Measurements from ENCODE around the gene KIF22.
A peak's percentile ranks its signal among the peaks of the same experiment; 100 is the strongest.
"Not testable (repeated sequence)": the region's sequence is repeated elsewhere in the genome, so short reads cannot be mapped to it uniquely, and the experiment has no call there.

Gene KIF22

DNA sequence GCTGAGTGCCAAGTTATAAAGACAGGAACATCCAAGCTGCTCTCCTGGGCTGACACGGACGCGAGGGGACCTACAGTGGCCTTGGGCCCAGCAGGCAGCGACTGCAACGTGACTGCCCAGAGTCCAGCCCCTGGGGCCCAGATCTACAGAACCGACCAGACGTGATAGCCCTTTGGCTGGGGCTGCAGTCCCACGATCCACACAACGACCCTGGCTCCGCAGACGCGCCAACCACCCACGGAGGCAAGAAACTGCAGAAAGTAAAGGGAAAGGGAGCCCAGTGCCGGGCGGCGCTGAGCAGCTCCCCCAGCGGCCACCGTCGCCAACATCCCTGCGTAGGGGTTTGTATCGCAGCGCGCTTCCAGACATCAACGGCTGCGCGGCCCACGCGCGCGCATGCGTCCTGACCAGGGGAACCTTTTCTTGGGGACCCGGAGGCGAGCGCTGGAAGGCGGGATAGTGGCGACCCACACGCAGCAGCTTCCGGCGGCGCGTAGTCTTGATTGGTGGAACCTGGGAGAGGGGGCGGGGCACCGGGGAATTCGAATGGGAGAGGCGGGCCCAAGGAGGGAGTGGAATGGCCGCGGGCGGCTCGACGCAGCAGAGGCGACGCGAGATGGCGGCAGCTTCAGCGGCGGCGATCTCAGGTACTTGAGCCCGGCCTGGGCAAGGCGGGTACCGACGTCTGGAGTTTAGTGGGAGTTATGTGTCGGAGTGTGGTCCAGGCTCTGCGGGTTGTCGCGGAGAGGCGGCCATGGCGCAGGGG lies at the start of gene KIF22:
KIF22 (plus strand) TSS at position 569 of the 766 bp plus-strand sequence; CDS start at position 578, 9 bp downstream.
- peak; percentile 99 for DNase-seq

DNA sequence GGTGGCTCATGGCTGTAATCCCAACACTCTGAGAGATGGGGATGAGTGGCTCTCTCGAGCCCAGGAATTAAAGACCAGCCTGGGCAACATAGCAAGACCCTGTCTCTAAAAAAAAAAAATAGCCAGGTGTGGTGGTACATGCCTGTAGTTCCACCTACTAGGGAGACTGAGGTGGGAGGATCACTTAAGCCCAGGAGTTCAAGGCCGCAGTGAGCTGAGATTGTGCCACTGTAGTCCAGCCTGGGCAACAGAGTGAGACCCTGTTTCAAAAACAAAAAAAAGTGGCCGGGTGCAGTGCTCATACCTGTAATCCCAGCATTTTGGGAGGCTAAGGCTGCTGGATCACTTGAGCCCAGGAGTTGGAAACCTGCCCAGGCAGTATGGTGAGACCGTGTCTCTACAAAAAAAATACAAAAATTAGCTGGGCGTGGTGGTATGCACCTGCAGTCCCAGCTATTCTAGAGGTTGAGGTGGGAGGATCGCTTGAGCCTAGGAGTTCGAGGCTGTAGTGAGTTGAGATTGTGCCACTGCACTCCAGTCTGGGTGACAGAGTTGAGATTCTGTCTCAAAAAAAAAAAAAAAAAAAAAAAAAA lies 47.8 kb upstream of the KIF22 start:
- no peak for DNase-seq

DNA sequence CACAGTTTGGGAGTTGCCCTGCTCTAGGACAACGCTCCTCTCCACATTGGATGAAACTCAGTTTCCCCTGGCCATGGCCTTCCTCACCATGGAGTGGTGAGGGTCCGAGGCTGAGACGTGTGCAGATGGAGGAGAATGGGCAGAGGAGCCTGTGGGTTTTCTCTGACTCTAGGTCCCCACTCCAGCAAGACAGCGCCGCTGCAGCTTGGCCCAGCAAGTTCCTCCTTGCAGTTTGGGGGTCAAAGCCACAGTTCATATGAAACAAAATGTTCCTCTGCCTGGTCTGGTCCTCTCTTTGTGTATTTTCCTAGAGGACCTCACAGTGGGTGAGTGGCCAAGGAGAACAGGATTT lies 47.1 kb upstream of the KIF22 start:
- DNase-seq, result no peak

DNA sequence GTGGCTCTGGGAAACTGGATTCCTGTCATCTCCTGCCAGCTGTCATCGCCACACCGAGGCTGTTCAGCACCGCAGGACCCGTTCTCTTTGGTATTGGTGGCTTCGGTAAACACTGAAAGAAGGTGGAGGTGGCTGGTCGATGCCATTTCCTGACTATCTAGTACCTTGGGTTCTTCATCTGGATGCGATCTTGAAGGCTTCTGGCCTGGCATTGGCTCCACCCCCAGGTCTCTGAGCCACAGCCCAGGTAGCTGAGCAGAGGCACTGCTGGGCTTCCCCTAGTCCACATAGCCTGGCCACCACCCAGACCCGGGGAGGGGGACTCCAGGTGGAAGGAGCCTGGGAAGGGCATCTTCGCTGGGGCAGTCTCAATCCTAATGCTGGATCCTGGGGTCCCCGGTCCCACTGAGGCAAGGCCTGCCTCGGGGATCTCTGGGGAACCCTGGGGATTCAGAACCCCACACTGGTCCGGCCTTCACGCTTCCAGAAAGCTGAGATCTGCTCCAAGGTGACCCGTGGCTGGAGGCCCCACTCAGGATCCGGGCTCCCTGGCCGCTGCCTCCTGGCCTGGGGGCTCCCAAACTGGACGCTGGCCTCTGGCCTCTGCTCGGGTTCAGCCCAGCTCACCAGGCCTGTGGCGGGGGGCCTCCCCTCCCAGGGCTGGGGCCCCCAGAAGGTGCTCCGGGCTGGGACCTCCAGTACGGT lies 46.6 kb upstream of the KIF22 start:
- peak; percentile 54 for DNase-seq

DNA sequence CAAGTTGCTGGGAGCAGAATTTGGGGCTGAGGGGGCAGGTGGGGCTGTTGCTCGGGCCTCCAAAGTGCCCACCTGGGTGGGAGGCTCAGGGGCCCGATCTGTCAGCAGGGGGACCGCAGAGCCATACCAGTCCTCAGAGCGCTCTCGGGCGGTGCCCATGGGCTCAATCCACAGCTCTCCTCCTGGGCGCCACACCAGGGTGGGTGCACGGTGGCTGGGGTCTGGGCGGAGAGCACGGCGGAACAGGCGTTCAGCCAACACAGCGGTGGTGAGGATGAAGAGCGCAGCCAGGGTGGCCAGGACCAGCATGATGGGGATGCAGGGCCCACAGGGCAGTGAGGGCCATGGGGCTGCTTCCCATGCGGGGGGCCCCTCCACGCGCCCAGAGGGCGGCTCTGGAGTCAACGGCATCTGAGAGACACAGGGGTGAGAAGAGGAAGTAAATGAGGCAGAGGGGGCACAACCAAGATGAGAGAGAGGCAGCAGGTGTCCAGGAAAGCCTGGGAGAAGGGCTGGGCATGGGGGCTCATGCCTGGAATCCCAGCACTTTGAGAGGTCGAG lies 45.9 kb upstream of the KIF22 start:
- no peak for DNase-seq

DNA sequence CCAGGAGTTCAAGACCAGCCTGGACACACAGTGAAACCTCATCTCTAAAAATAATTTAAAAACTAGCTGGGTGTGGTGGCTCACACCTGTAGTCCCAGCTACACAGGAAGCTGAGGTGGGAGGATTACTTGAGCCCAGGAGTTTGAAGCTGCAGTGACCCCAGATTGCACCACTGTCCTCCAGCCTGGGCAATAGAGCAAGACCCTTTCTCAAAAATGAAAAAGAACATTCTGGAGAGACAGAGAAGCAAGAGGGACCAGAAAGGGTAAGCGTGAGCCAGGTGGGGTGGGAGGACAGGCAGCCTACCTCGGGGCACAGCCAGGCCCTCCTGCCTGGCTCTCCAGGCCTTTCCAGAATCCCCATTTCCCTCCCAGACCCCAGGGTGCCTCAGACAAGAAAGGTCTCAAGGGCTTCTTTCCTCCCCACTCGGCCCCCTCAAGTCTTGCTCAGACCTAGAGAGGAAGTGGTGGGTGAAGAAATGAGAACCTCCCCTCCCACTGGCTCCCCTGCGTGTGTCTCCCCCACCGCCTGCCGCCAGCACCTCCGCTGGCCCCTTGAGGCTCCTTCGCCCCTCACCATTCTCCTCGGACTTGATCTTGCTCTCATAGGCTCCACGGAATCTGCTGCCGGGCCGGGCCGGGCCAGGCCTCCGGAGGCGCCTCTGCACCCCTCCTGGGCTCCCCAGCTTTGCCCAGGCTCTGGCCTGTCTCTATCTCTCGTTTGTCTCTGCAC lies 45.3 kb upstream of the KIF22 start:
- DNase-seq, result no peak

DNA sequence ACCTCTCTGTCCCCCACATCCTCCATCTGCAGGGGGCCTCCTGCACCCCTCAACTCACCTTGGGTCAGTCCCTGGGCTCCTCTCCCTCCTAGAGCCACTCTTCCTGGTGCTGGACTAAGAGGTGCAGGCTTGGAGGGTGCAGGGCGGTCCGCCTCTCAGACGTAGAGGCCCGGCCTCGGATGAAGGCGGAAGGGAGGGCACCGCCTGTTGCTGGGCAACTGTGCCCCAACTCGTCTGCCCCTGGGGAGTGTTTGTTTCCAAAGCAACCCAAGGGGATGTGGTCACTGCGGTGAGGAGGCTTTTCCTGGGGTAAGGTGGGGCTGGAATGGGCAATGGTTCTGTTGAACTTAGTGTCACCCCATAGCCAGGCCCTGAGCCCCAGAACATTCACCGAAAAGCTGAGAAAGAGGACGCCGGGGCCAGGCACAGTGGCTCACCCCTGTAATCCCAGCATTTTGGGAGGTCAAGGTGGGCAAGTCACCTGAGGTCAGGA lies 44.7 kb upstream of the KIF22 start, which contains the start of gene C16orf54:
C16orf54 (minus strand) TSS at position 138 of the 493 bp plus-strand sequence. CDS start 1,039 bp downstream, outside the sequence.
- peak; percentile 89 for DNase-seq

DNA sequence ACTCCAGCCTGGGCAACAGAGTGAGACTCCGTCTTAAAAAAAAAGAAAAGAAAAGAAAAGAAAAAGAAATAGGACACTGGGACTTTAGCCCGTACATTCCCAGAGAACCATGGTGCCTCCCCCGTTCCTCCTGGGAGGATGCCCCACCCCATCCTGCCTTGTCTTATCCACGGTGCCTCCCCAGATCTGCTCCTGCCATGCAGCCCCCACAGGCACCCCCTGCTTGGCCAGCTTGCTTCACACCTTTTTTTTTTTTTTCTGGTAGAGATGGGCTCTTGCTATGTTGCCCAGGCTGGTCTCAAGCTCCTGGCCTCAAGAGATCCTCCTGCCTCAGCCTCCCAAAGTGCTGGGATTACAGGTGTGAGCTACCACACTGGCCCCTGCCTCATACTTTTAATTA lies 44.0 kb upstream of the KIF22 start:
- not testable (repeated sequence) for DNase-seq

DNA sequence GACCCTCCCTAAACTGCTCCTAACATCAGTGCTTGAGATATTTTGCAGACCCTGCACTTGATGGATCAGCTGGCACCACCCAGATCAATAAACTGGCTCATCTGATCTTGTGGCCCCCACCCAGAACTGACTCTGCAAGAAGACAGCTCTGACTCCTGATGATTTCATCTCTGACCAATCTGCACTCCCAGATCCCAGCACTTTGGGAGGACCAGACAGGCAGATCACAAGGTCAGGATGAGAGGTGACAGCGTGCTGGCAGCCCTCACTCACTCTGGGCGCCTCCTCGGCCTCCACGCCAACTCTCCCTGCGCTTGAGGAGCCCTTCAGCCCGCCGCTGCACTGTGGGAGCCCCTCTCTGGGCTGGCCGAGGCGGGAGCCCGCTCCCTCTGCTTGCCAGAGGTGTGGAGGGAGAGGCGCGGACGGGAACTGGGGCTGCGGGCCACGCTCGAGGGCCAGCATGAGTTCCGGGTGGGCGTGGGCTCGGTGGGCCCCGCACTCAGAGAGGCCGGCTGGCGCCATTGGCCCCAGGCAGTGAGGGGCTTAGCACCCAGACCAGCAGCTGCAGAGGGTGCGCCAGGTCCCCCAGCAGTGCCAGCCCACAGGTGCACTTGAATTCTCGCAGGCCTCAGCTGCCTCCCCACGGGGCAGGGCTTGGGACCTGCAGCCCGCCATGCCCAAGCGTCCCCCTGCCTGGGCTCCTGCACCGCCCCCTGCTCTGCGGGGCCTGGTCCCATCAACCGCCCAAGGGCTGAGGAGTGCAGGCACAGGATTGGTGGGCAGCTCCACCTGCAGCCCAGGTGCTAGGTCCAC lies 42.4 kb upstream of the KIF22 start:
- no peak for DNase-seq

DNA sequence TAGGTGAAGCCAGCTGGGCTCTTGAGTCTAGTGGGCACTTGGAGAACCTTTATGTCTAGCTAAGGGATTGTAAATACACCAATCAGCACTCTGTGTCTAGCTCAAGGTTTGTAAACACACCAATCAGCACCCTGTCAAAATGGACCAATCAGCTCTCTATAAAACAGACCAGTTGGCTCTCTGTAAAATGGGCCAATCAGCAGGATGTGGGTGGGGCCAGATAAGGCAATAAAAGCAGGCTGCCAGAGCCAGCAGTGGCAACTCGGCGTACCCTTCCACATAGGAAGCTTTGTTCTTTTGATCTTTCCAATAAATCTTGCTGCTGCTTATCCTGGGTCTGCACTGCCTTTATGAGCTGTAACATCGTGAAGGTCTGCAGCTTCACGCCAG lies 41.8 kb upstream of the KIF22 start:
- DNase-seq, result not testable (repeated sequence)

DNA sequence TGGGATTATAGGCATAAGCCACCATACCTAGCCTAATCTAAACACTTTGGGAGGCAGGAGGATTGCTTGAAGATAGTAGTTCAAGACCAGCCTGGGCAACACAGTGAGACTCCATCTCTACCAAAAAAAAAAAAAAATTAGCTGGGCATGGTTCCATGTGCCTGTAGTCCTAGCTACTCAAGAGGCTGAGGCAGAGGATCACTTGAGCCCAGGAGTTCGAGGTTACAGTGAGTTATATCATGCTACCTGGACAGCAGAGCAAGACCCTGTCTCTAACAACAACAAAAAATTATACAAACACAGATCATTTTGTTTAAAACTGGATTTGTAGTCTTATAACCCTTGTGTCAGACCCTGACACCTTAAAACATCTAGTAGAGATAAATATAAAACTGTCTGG lies 37.0 kb upstream of the KIF22 start:
- DNase-seq, result no peak

DNA sequence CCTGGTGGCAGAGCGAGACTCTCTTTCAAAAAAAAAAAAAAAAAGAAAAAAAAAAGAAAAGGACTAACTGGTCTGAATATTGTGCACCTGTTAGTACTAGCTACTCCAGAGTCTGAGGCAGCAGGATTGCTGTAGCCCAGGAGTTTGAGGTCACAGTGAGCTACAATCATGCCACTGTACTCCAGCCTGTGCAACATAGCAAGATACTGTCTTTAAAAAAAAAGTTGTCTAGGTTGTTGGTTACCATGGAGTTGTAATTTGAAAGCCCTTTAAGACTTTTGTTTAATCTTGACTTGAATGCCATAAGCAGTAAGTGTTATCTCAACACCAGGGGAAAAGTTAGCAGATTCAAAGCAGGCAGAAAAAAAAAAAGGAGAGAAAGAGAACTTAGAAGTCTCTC lies 33.9 kb upstream of the KIF22 start:
- no peak for DNase-seq

DNA sequence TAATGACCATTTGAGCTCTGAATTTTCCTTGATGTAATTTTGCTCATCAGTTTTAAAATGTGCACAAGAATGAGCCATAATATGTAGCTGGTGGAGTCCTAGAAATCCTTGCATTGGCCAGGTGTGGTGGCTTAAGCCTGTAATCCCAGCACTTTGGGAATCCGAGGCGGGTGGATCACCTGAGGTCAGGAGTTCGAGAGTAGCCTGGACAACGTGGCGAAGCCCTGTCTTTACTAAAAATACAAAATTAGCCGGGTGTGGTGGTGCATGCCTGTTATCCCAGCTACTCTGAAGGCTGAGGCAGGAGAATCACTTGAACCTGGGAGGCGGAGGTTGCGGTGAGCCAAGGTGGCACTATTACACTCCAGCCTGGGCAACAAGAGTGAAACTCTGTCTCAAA lies 33.5 kb upstream of the KIF22 start:
- not testable (repeated sequence) for DNase-seq

DNA sequence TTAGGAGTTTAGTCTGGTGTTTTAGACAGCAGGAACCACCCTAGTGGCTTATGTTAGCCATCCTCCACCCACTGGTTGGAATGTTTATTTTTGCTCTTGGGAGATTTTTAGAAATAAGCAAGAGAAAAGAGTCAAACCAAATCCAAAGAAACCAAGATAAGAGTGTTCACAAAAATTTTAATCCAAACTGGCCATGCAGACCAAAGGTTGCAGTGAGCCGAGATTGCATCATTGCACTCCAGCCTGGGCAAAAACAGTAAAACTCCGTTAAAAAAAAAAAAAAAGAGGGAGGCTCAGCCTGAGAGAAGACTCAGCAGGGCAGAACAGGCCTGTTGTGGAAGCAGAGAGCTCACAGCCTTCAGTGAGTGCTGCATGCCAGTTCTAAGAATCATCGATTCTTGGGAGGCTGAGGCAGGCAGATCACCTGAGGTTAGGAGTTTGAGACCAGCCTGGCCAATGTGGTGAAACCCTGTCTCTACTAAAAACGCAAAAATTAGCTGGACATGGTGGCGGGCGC lies 32.5 kb upstream of the KIF22 start:
- DNase-seq, result no peak

DNA sequence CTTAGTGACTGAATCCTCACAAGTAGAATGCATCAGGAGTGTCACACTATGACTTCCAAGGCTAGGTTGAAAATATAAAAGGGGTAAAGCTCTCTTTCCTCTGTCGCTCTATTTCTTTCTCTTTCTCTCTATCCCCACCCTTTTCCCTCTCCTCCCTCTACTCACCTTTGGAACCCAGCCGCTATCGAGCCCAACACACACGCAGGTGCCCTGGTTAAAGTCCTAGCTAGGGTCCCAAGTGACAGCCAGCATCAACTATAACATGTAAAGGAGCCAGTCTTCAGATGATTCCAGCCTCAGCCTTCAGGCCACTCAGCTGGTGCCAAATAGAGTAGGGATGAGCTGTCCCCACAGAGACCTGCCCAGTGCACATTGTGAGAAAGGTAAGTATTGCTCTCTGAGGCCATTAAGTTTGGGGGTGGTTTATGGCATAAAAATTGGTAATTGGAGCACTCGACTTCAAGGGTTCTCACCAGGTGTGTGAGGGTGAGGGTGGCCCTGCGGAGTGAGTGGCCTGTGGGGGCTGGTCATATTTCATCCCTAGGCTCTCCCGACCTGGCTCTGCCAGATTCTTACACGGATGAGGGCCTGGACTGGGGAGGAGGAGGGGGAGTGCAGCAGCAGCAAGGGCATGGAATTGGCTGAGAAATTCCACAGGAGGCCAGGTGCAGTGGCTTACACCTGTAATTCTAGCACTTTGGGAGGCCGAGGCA lies 29.8 kb upstream of the KIF22 start:
- no peak for DNase-seq

DNA sequence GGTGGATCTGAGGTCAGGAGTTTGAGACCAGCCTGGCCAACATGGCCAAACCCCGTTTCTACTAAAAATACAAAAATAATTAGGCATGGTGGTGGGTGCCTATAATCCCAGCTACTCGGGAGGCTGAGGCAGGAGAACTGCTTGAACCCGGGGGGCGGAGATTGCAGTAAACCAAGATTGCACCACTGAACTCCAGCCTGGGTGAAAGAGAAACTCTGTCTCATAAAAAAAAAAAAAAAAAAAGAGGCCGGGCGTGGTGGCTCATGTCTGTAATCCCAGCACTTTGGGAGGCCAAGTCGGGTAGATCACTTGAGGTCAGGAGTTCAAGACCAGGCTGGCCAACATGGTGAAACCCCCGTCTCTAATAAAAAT lies 29.3 kb upstream of the KIF22 start:
- DNase-seq, result not testable (repeated sequence)

DNA sequence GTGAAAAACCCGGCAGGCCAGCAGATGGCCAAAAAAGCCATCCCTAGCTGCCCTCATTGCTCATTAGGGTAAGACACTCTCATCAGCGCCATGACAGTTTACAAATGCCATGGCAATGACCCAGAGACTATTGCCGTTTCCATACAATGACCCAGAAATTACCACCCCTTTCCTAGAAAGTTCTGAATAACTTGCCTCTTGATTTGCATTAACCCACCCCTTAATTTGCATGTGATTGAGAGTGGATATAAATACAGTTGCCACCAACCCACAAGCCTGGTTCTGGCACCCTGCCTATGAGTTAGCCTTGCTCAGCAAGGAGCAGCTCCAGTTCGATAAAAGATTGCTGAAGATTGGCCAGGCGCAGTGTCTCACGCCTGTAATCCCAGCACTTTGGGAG lies 28.7 kb upstream of the KIF22 start:
- no peak for DNase-seq

DNA sequence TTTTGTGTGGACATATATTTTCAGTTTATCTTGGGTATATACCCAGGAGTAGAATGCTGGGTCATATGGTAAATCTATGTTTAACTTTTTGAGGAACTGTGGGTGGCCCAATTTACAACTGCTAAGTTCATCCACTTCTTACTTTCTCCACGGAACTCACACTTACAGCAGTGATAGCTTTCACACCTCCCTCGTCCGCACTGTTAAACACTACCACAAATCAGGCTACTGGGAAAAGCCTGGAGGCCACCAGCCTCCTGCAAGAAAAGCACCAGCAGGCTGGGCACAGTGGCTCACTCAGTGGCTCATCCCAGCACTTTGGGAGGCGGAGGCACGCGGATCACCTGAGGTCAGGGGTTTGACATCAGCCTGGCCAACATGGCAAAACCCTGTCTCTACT lies 27.2 kb upstream of the KIF22 start:
- no peak for DNase-seq

DNA sequence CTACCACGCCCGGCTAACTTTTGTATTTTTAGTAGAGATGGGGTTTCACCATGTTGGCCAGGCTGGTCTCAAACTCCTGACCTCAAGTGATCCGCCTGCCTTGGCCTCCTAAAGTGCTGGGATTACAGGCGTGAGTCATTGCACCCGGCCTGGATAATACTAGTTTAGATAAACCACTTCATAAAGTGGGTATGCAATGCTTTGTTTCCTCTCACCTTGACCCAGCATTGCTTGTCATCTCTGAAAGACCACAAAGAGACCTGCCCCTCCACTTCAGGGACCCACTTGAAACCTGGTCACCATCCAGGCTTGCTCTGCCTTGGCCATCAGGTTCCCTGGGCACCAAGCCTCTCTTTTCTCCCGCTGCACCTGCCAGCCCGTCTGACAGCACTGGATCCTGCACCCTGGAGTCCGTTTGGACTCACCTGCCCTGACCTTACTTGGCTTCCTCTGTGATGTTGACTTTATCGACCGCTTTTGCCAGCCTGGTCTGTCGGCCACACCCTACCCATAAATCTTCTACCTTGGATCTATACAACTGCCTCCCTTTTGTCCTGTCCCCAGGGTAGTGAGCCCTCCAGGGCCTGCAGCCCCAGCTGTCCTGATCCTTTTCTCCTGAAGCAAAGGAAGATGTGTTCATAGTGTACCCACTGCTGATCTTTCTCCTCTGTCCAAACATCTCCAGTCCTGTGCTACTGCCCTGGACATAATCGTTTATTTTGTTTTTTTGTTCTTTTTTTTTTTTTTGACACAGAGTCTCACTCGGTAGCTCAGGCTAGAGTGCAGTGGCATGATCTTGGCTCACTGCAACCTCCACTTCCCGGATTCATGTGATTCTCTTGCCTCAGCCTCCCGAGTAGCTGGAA lies 25.2 kb upstream of the KIF22 start:
- DNase-seq, result no peak

DNA sequence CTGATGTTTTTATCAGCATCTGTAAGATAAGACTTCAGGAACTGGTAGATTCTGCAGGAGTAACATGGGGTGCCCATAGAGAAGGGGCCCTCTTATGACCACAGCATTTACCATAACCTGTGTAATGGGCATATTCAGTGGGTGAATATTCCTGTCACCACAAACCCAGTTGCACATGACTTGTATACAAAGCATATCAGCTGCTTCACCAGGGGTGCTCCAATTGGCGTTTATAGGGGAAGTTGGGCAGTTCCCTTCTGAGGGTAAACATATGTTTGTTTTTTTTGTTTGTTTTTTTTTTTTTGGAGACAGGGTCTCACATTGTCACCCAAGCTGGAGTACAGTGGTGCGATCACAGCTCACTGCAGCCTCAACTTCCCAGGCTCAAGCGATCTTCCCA lies 24.0 kb upstream of the KIF22 start:
- no peak for DNase-seq
